Neuronal stem cell (in vitro differentiated cells): ENCODE data around the gene SPINK4.

Source experiments
- DNase-seq: peaks from one replicate; pipeline ENCODE4 v3.0.0-alpha.2; 2013; ENCODE audit warnings: low spot score
- H2AFZ ChIP-seq: one replicate; pipeline ENCODE4 v1.6.1; 2013; ENCODE audit warnings: mild to moderate bottlenecking, low read length, inconsistent platforms
- H2AK5ac ChIP-seq: 2 replicates; pipeline ENCODE4 v1.6.1; 2013; ENCODE audit warnings: low read depth, mild to moderate bottlenecking, inconsistent platforms, low read length, moderate library complexity, mixed read lengths
- H2BK120ac ChIP-seq: 2 replicates; pipeline ENCODE4 v1.6.1; 2013; ENCODE audit warnings: low read depth, mild to moderate bottlenecking, inconsistent platforms, low read length, moderate library complexity, mixed read lengths
- H2BK12ac ChIP-seq: one replicate; pipeline ENCODE4 v1.6.1; 2013; ENCODE audit warnings: low read length, inconsistent platforms
- H2BK15ac ChIP-seq: 2 replicates; pipeline ENCODE4 v1.6.1; 2013; ENCODE audit warnings: mild to moderate bottlenecking, low read length, inconsistent platforms, mixed read lengths
- H2BK5ac ChIP-seq: one replicate; pipeline ENCODE4 v1.6.1; 2013; ENCODE audit warnings: inconsistent platforms, mild to moderate bottlenecking, low read length, moderate library complexity
- H3K14ac ChIP-seq: one replicate; pipeline ENCODE4 v1.6.1; 2013; ENCODE audit warnings: low read length, inconsistent platforms
- H3K18ac ChIP-seq: 2 replicates; pipeline ENCODE4 v1.6.1; 2013; ENCODE audit warnings: low read length, inconsistent platforms
- H3K23ac ChIP-seq: 2 replicates; pipeline ENCODE4 v1.6.1; 2013; ENCODE audit warnings: low read depth, mild to moderate bottlenecking, mixed read lengths, low read length, inconsistent platforms; ENCODE audit not compliant: poor library complexity
- H3K27ac ChIP-seq: replicated peaks from 3 replicates; pipeline ENCODE4 v1.5.1; 2013; ENCODE audit warnings: low read length, inconsistent platforms
- H3K27me3 ChIP-seq, 3 experiments: 2 replicates each; pipeline ENCODE4 v1.6.1; 2013; ENCODE audit warnings: low read length in 3 of 3, mild to moderate bottlenecking in 2 of 3, inconsistent platforms in 1 of 3, low read depth in 1 of 3, mixed read lengths in 1 of 3, moderate library complexity in 1 of 3; ENCODE audit not compliant: control insufficient read depth in 3 of 3, insufficient read depth in 3 of 3
- H3K36me3 ChIP-seq, 2 donors: replicated peaks in 1 of 2; 2 replicates each; pipeline ENCODE4 v1.6.1; 2013; ENCODE audit warnings: low read length in 2 of 2; ENCODE audit not compliant: control insufficient read depth in 2 of 2, insufficient read depth in 2 of 2
- H3K4ac ChIP-seq: 2 replicates; pipeline ENCODE4 v1.6.1; 2013; ENCODE audit warnings: inconsistent platforms, mild to moderate bottlenecking, low read length, moderate library complexity
- H3K4me1 ChIP-seq, 2 donors: 1 replicate in 1 of 2; 2 replicates in 1 of 2; pipeline ENCODE4 v1.6.1; 2013; ENCODE audit warnings: low read length in 2 of 2, low read depth in 1 of 2; ENCODE audit not compliant: control insufficient read depth in 2 of 2, insufficient read depth in 1 of 2
- H3K4me2 ChIP-seq: one replicate; pipeline ENCODE4 v1.6.1; 2013; ENCODE audit warnings: mild to moderate bottlenecking, low read length, inconsistent platforms; ENCODE audit not compliant: insufficient read depth, poor library complexity, severe bottlenecking
- H3K4me3 ChIP-seq, 2 donors: 2 replicates each; pipeline ENCODE4 v1.5.1; 2013; ENCODE audit warnings: low read length in 2 of 2, mild to moderate bottlenecking in 2 of 2, inconsistent platforms in 1 of 2, moderate library complexity in 1 of 2
- H3K79me1 ChIP-seq: one replicate; pipeline ENCODE4 v1.6.1; 2013; ENCODE audit warnings: low read depth, mild to moderate bottlenecking, inconsistent platforms, low read length, moderate library complexity
- H3K9ac ChIP-seq: one replicate; pipeline ENCODE4 v1.6.1; 2013; ENCODE audit warnings: mild to moderate bottlenecking, low read depth, low read length, inconsistent platforms; ENCODE audit not compliant: poor library complexity
- H3K9me3 ChIP-seq, 2 donors: replicated peaks in 1 of 2; 2 replicates each; pipeline versions ENCODE3 to v1.6.1; 2013; ENCODE audit warnings: low read length in 2 of 2, mild to moderate bottlenecking in 2 of 2, inconsistent platforms in 1 of 2, low read depth in 1 of 2, mixed read lengths in 1 of 2, moderate library complexity in 1 of 2; ENCODE audit not compliant: control insufficient read depth in 2 of 2, insufficient read depth in 1 of 2
- H4K8ac ChIP-seq: one replicate; pipeline ENCODE4 v1.6.1; 2013; ENCODE audit warnings: low read depth, mild to moderate bottlenecking, inconsistent platforms, low read length, moderate library complexity
- H4K91ac ChIP-seq: one replicate; pipeline ENCODE4 v1.6.1; 2013; ENCODE audit warnings: low read length, low read depth, mild to moderate bottlenecking, inconsistent platforms; ENCODE audit not compliant: poor library complexity
- WGBS, 2 donors: extraction: QIAGEN DNeasy Blood & Tissue Kit; methylation state at CpG; one replicate each; pipeline ENCODE4 v1.1.7; 2013; ENCODE audit warnings: missing lambda C conversion rate in 2 of 2, mixed read lengths in 1 of 2; ENCODE audit not compliant: insufficient read length in 2 of 2, insufficient replicate concordance in 1 of 2; ENCODE audit errors: extremely low coverage in 2 of 2; 5-methylcytosine and 5-hydroxymethylcytosine counted together

The SPINK4 gene

GRCh38 chr9:33220681-33221567 is 19.0 kb upstream of the SPINK4 start:
- no CpG with 5 or more reads among the region's 14 CpGs for WGBS, 2 donors

GRCh38 chr9:33221568-33221884 is 18.4 kb upstream of the SPINK4 start:
- H3K4me1 ChIP-seq = no peaks in the 10 kb centered on the region
- DNase-seq = no peak
- H3K27ac ChIP-seq = no peak overlapping the region
- no peak overlapping the region for H3K4ac ChIP-seq
- no peak overlapping the region for H4K91ac ChIP-seq
- H3K36me3 ChIP-seq = no peaks in the 10 kb centered on the region
- H3K4me3 ChIP-seq = no peak overlapping the region
- H2BK12ac ChIP-seq = no peak overlapping the region
- H4K8ac ChIP-seq = no peak overlapping the region
- peak overlapping the region; percentile 63 for H3K9ac ChIP-seq
- no peaks in the 10 kb centered on the region for H3K79me1 ChIP-seq
- WGBS, 2 donors = no CpG with 5 or more reads among the region's 3 CpGs
- H3K18ac ChIP-seq = no peak overlapping the region
- no peak overlapping the region for H3K4me2 ChIP-seq
- H2BK5ac ChIP-seq = peak overlapping the region; percentile 48
- no peak overlapping the region for H3K23ac ChIP-seq
- no peak overlapping the region for H2AFZ ChIP-seq
- H2BK120ac ChIP-seq = no peak overlapping the region
- no peak overlapping the region for H3K14ac ChIP-seq
- no peak overlapping the region for H2BK15ac ChIP-seq
- no peak overlapping the region for H2AK5ac ChIP-seq
- peaks cover 0 to 21% (median 0%) of the 10 kb centered on the region in 3 experiments for H3K27me3 ChIP-seq
- no peaks in the 10 kb centered on the region for H3K9me3 ChIP-seq

More at GRCh38 chr9:33220681-33221567, 19.0 kb upstream of the SPINK4 start:
- Histone ChIP-seq H3K79me1 (no peaks in the 10 kb centered on the region), H4K91ac (peak overlapping the region; percentile 80), H3K4me3 (no peak overlapping the region), H3K18ac (no peak overlapping the region), H3K36me3 (no peaks in the 10 kb centered on the region), H3K4me2 (no peak overlapping the region), H4K8ac (no peak overlapping the region), H3K14ac (no peak overlapping the region), H3K23ac (no peak overlapping the region), H3K27ac (no peak overlapping the region), H2BK15ac (no peak overlapping the region), H2BK120ac (no peak overlapping the region), H3K9ac (no peak overlapping the region), H2BK5ac (peak overlapping the region; percentile 48), H3K4ac (no peak overlapping the region), H2BK12ac (no peak overlapping the region), H3K4me1 (no peaks in the 10 kb centered on the region), H3K27me3 (peaks cover 0 to 26% (median 0%) of the 10 kb centered on the region in 3 experiments), H3K9me3 (no peaks in the 10 kb centered on the region), H2AFZ (no peak overlapping the region), H2AK5ac (no peak overlapping the region)
- no peak for DNase-seq

GRCh38 chr9:33222031-33222430 is 17.9 kb upstream of the SPINK4 start:
- H3K4me2 ChIP-seq = no peak overlapping the region
- no peak overlapping the region for H3K14ac ChIP-seq
- no peak overlapping the region for H2BK5ac ChIP-seq
- H2AFZ ChIP-seq = no peak overlapping the region
- H3K27ac ChIP-seq = no peak overlapping the region
- H2BK15ac ChIP-seq = no peak overlapping the region
- H3K9ac ChIP-seq = no peak overlapping the region
- no peak overlapping the region for H3K18ac ChIP-seq
- no peaks in the 10 kb centered on the region for H3K36me3 ChIP-seq
- DNase-seq = no peak
- no peak overlapping the region for H3K4ac ChIP-seq
- no peaks in the 10 kb centered on the region for H3K9me3 ChIP-seq
- H2BK12ac ChIP-seq = no peak overlapping the region
- H3K27me3 ChIP-seq = peaks cover 0 to 16% (median 0%) of the 10 kb centered on the region in 3 experiments
- no peak overlapping the region for H4K8ac ChIP-seq
- H3K4me1 ChIP-seq = no peaks in the 10 kb centered on the region
- no peak overlapping the region for H2AK5ac ChIP-seq
- H3K23ac ChIP-seq = no peak overlapping the region
- H3K79me1 ChIP-seq = no peaks in the 10 kb centered on the region
- no CpG with 5 or more reads among the region's 3 CpGs for WGBS, 2 donors
- H2BK120ac ChIP-seq = no peak overlapping the region
- no peak overlapping the region for H4K91ac ChIP-seq
- no peak overlapping the region for H3K4me3 ChIP-seq

GRCh38 chr9:33223696-33224095 is 16.3 kb upstream of the SPINK4 start:
- no peak for DNase-seq
- no peak overlapping the region for H2BK120ac ChIP-seq
- no CpG with 5 or more reads among the region's 1 CpG for WGBS, 2 donors

More at GRCh38 chr9:33223696-33224095, 16.3 kb upstream of the SPINK4 start:
- no peak overlapping the region for H3K9ac ChIP-seq
- no peak overlapping the region for H3K4me3 ChIP-seq
- no peaks in the 10 kb centered on the region for H3K4me1 ChIP-seq
- H3K23ac ChIP-seq = no peak overlapping the region
- no peak overlapping the region for H2BK15ac ChIP-seq
- no peak overlapping the region for H2AFZ ChIP-seq
- H3K4ac ChIP-seq = no peak overlapping the region
- H3K4me2 ChIP-seq = no peak overlapping the region
- H3K27me3 ChIP-seq = peaks cover 0 to 24% (median 0%) of the 10 kb centered on the region in 3 experiments
- no peak overlapping the region for H4K8ac ChIP-seq
- H3K9me3 ChIP-seq = no peaks in the 10 kb centered on the region
- H4K91ac ChIP-seq = no peak overlapping the region
- H3K36me3 ChIP-seq = no peaks in the 10 kb centered on the region
- H3K18ac ChIP-seq = no peak overlapping the region
- H3K14ac ChIP-seq = no peak overlapping the region
- no peaks in the 10 kb centered on the region for H3K79me1 ChIP-seq
- no peak overlapping the region for H2BK5ac ChIP-seq
- H2AK5ac ChIP-seq = no peak overlapping the region
- H3K27ac ChIP-seq = no peak overlapping the region
- H2BK12ac ChIP-seq = no peak overlapping the region
